Measurements from ENCODE around the gene CDK5. TPM values are rescaled to one million over a fixed set of nuclear protein-coding genes. Genes with fewer than 3 reads are reported as not detected.

CDK5 gene
- total and polyA plus RNA-seq, 10 of the 15 experiments (the other 5 are each of a cell fraction or from before 2014, with no cell fraction given), result 1.5 to 33.4 (median 21.6) TPM

GRCh38 chr7:151048911-151049463 is 8.7 kb downstream of the CDK5 start:
- TF ChIP-seq SP1 (IDR thresholded peaks at IDR 0.05; ENCODE audit: low read depth, low read length) (no peak), POLR2A (IDR thresholded peaks at IDR 0.05; ENCODE audit: low read depth, low read length) (peak; percentile 31; the same call in 1 of the 2 replicates), PBX3 (IDR thresholded peaks at IDR 0.05; ENCODE audit: insufficient replicate concordance, low read depth, low read length) (no peak), ZSCAN29 (IDR thresholded peaks at IDR 0.05) (no peak), CHD1 (IDR thresholded peaks at IDR 0.05; ENCODE audit: low read depth, low read length) (no peak), HSF1 (IDR thresholded peaks at IDR 0.05; ENCODE audit: low read depth, low read length) (no peak)
- Histone ChIP-seq H3K4me1 (ENCODE audit: control insufficient read depth, insufficient read depth, low read length) (no peaks in the 10 kb centered on the region), H3K27me3 (replicated peaks in 1 of 2; ENCODE audit: control insufficient read depth in 2 of 2, insufficient read depth in 2 of 2, low read length in 1 of 2) (no peaks in the 10 kb centered on the region; a peak in 1 of 4 replicates), H2AFZ (ENCODE audit: control insufficient read depth, low read depth, low read length) (no peak overlapping the region), H3K27ac (ENCODE audit: control insufficient read depth, insufficient read depth) (no peak overlapping the region), H3K79me2 (ENCODE audit: control insufficient read depth, insufficient read depth, low read length) (no peaks in the 10 kb centered on the region), H3K4me3 (no peak overlapping the region), H3K9ac (ENCODE audit: control insufficient read depth, insufficient read depth, low read length) (no peak overlapping the region), H4K20me1 (ENCODE audit: control insufficient read depth, insufficient read depth) (no peaks in the 10 kb centered on the region), H3K36me3 (ENCODE audit: control insufficient read depth in 2 of 2, insufficient read depth in 2 of 2, low read length in 1 of 2) (no peaks in the 10 kb centered on the region), H3K4me2 (ENCODE audit: control insufficient read depth, insufficient read depth) (no peak overlapping the region), H3K9me3 (replicated peaks; ENCODE audit: control insufficient read depth, insufficient read depth, low read length) (no peaks in the 10 kb centered on the region)
- CTCF ChIA-PET, result no interaction called here
- POLR2A ChIA-PET, result no interaction called here
- intact Hi-C loops (cut with micrococcal nuclease; ENCODE audit: unreplicated experiment) (no loop called here), in situ Hi-C loops (cut with MboI) (no loop called here)
- RAD21 ChIA-PET (ENCODE audit: unreplicated experiment), result no interaction called here
- no TSS peak for BruUV-seq (replicated peaks)
- DNase-seq (ENCODE audit: low read depth, low spot score), result no peak
- FAIRE-seq, result no peak
- SMC1A ChIA-PET (ENCODE audit: uncharacterized antibody, unreplicated experiment), result no interaction called here
- ATAC-seq, result no peak
- 93% methylated on average over 38 of the region's 38 CpGs for WGBS (ENCODE audit: insufficient coverage, insufficient replicate concordance, low lambda C conversion rate, missing lambda C conversion rate)
